OCI-LY1 (cell line): ENCODE results near the gene C11orf97.

Experiments
- CTCF ChIP-seq: fragments of 200-600 bp; sonication (generic), shearing (Covaris generic); IDR thresholded peaks from 2 replicates; pipeline ENCODE4 v1.5.1; 2017; ENCODE audit warnings: mild to moderate bottlenecking, antibody characterized with exemption, low read length, moderate library complexity, mixed read lengths
- EZH2 ChIP-seq: fragments of 200-600 bp; sonication (generic), shearing (Covaris generic); IDR thresholded peaks from 2 replicates; pipeline ENCODE4 v1.8.0; 2017; ENCODE audit warnings: borderline replicate concordance, mixed run types, mild to moderate bottlenecking, antibody characterized with exemption, low read length, moderate library complexity, mixed read lengths

DNA sequence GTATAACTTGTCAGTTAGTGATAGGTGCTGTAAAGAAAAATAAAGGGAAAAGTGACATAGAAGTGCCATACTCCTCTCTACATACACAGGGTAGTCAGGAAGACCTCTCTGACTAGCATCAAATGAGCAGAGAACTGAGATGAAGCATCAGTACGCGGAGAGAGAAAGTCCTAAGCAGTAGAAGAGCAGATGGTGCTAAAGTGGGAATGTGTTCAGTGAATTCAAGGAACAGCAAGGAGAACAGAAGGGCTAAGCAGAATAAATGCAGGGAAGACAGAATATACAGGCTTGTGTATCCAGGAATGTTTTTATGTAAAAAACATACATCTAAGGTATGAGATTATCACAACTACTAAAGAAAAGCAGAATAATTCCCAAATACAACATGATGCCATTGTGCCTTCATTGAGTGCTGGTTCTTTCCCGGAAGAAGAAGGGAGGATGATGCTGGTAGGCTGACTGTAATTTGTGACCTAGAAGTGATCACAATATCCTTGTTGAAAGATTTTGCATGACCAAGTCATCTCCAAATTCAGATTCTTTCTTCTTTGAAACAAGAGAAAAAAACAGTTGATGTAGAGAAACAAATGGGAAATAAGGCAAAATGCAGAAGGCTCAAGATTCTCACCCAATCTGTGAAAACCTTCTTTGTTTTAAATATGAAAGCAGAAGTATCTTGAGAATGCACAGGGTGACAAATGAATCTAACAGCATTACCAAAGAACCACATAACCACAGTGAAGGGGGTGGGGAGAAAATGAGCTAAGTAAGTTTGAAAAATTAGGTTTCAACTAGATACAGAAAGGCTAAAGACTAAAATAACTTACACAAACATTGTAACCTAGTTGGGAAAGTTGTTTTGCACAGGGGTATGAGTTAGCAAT lies 39.1 kb upstream of the C11orf97 start:
- TF ChIP-seq EZH2: no peak
- no peak for TF ChIP-seq CTCF
